ENCODE data around the gene CCDC146.
"Not testable (repeated sequence)": the region's sequence is repeated elsewhere in the genome, so short reads cannot be mapped to it uniquely, and the experiment has no call there.

GRCh38 chr7:77079624-77080023 is 42.8 kb upstream of the CCDC146 start:
- TF ChIP-seq, protein P1, sequence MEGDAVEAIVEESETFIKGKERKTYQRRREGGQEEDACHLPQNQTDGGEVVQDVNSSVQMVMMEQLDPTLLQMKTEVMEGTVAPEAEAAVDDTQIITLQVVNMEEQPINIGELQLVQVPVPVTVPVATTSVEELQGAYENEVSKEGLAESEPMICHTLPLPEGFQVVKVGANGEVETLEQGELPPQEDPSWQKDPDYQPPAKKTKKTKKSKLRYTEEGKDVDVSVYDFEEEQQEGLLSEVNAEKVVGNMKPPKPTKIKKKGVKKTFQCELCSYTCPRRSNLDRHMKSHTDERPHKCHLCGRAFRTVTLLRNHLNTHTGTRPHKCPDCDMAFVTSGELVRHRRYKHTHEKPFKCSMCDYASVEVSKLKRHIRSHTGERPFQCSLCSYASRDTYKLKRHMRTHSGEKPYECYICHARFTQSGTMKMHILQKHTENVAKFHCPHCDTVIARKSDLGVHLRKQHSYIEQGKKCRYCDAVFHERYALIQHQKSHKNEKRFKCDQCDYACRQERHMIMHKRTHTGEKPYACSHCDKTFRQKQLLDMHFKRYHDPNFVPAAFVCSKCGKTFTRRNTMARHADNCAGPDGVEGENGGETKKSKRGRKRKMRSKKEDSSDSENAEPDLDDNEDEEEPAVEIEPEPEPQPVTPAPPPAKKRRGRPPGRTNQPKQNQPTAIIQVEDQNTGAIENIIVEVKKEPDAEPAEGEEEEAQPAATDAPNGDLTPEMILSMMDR (IDR thresholded peaks at IDR 0.05), result not testable (repeated sequence)
- not testable (repeated sequence) for TF ChIP-seq EP300, POLR2A, POLR2AphosphoS5 (IDR thresholded peaks at IDR 0.05)

Measured in suprapubic skin (tissue), 4 donors.